H9 (cell line): ENCODE results near the gene LILRA6. TPM values are rescaled to one million over a fixed set of nuclear protein-coding genes. Genes with fewer than 3 reads are reported as not detected.

Experiments used
- DNase-seq: peaks from one replicate; pipeline ENCODE4 v3.0.0-alpha.2; 2017
- H2AFZ ChIP-seq: one replicate; pipeline ENCODE4 v1.6.1; 2013; ENCODE audit warnings: mild to moderate bottlenecking, low read length, control low read depth, moderate library complexity
- H2AK5ac ChIP-seq: 2 replicates; pipeline ENCODE4 v1.6.1; 2013; ENCODE audit warnings: low read length, control low read depth, mixed read lengths; ENCODE audit not compliant: insufficient read length
- H2BK120ac ChIP-seq: one replicate; pipeline ENCODE4 v1.6.1; 2013; ENCODE audit warnings: low read depth, mild to moderate bottlenecking, low read length, control low read depth, inconsistent platforms; ENCODE audit not compliant: poor library complexity, severe bottlenecking
- H2BK12ac ChIP-seq: 2 replicates; pipeline ENCODE4 v1.6.1; 2013; ENCODE audit warnings: low read length, control low read depth, mixed read lengths, low read depth; ENCODE audit not compliant: insufficient read length
- H2BK15ac ChIP-seq: 2 replicates; pipeline ENCODE4 v1.6.1; 2013; ENCODE audit warnings: low read depth, low read length, control low read depth
- H2BK20ac ChIP-seq: one replicate; pipeline ENCODE4 v1.6.1; 2013; ENCODE audit warnings: low read depth, mild to moderate bottlenecking, low read length, control low read depth, inconsistent platforms; ENCODE audit not compliant: poor library complexity, severe bottlenecking
- H2BK5ac ChIP-seq: 2 replicates; pipeline ENCODE4 v1.6.1; 2013; ENCODE audit warnings: low read length, control low read depth, mixed read lengths; ENCODE audit not compliant: insufficient read length
- H3K14ac ChIP-seq: 2 replicates; pipeline ENCODE4 v1.6.1; 2013; ENCODE audit warnings: low read length, control low read depth; ENCODE audit not compliant: insufficient read depth
- H3K18ac ChIP-seq: 2 replicates; pipeline ENCODE4 v1.6.1; 2013; ENCODE audit warnings: low read depth, mild to moderate bottlenecking, mixed read lengths, low read length, control low read depth; ENCODE audit not compliant: insufficient read length
- H3K23ac ChIP-seq: 2 replicates; pipeline ENCODE4 v1.6.1; 2013; ENCODE audit warnings: low read length, control low read depth, mixed read lengths, low read depth; ENCODE audit not compliant: insufficient read length
- H3K23me2 ChIP-seq: 2 replicates; pipeline ENCODE4 v1.6.1; 2013; ENCODE audit warnings: low read depth, mild to moderate bottlenecking, mixed read lengths, low read length, control low read depth; ENCODE audit not compliant: insufficient read length, poor library complexity, severe bottlenecking
- H3K27ac ChIP-seq: 2 replicates; pipeline ENCODE4 v1.5.1; 2013; ENCODE audit warnings: low read length, control low read depth, mixed read lengths, low read depth; ENCODE audit not compliant: insufficient read length
- H3K27me3 ChIP-seq: 2 replicates; pipeline ENCODE4 v1.6.1; 2013; ENCODE audit warnings: low read length, control low read depth, inconsistent platforms; ENCODE audit not compliant: insufficient read depth
- H3K4ac ChIP-seq: 2 replicates; pipeline ENCODE4 v1.6.1; 2013; ENCODE audit warnings: low read depth, mild to moderate bottlenecking, control low read depth, inconsistent platforms, low read length, moderate library complexity
- H3K4me1 ChIP-seq: 2 replicates; pipeline ENCODE4 v1.6.1; 2013; ENCODE audit warnings: low read length, control low read depth, inconsistent platforms; ENCODE audit not compliant: insufficient read depth
- H3K4me2 ChIP-seq: 2 replicates; pipeline ENCODE4 v1.6.1; 2013; ENCODE audit warnings: low read length, control low read depth, mixed read lengths; ENCODE audit not compliant: insufficient read length, insufficient read depth
- H3K56ac ChIP-seq: 2 replicates; pipeline ENCODE4 v1.6.1; 2013; ENCODE audit warnings: low read depth, mild to moderate bottlenecking, mixed read lengths, low read length, control low read depth; ENCODE audit not compliant: insufficient read length
- H3K79me1 ChIP-seq: 2 replicates; pipeline ENCODE4 v1.6.1; 2013; ENCODE audit warnings: low read depth, mild to moderate bottlenecking, moderate library complexity, low read length, control low read depth, inconsistent platforms; ENCODE audit not compliant: insufficient read depth, poor library complexity, severe bottlenecking
- H3K79me2 ChIP-seq: 2 replicates; pipeline ENCODE4 v1.6.1; 2013; ENCODE audit warnings: low read length, control low read depth, inconsistent platforms; ENCODE audit not compliant: insufficient read depth
- H3K9ac ChIP-seq: 2 replicates; pipeline ENCODE4 v1.6.1; 2013; ENCODE audit warnings: low read length, control low read depth, mixed read lengths; ENCODE audit not compliant: insufficient read length; ENCODE audit errors: extremely low read depth
- H3K9me3 ChIP-seq: one replicate; pipeline ENCODE4 v1.6.1; 2013; ENCODE audit warnings: low read depth, low read length, inconsistent platforms; ENCODE audit not compliant: control insufficient read depth
- H3T11ph ChIP-seq: one replicate; pipeline ENCODE4 v1.6.1; 2013; ENCODE audit warnings: mild to moderate bottlenecking, low read length, control low read depth, inconsistent platforms
- H4K20me1 ChIP-seq: one replicate; pipeline ENCODE4 v1.6.1; 2013; ENCODE audit not compliant: control insufficient read depth, insufficient read length, insufficient read depth
- H4K5ac ChIP-seq: 2 replicates; pipeline ENCODE4 v1.6.1; 2013; ENCODE audit warnings: low read depth, mild to moderate bottlenecking, mixed read lengths, low read length, control low read depth; ENCODE audit not compliant: insufficient read length
- H4K8ac ChIP-seq: replicated peaks from 2 replicates; pipeline ENCODE4 v1.6.1; 2013; ENCODE audit warnings: low read length, control low read depth, mixed read lengths, low read depth; ENCODE audit not compliant: insufficient read length
- H4K91ac ChIP-seq: 2 replicates; pipeline ENCODE4 v1.6.1; 2013; ENCODE audit warnings: low read depth, mild to moderate bottlenecking, moderate library complexity, mixed read lengths, low read length, control low read depth; ENCODE audit not compliant: insufficient read length
- H3K27ac Mint-ChIP-seq, 3 experiments: 2 replicates in 2 of 3; 3 replicates in 1 of 3; pipeline ENCODE4 v1.8.0; 2020 to 2021; ENCODE audit warnings: mixed read lengths in 3 of 3, mild to moderate bottlenecking in 1 of 3, moderate library complexity in 1 of 3
- H3K27me3 Mint-ChIP-seq: 2 replicates; pipeline ENCODE4 v1.8.0; 2021; ENCODE audit warnings: low read depth, mild to moderate bottlenecking, moderate library complexity, mixed read lengths
- H3K36me3 Mint-ChIP-seq, 3 experiments: 2 replicates in 2 of 3; 3 replicates in 1 of 3; pipeline ENCODE4 v1.8.0; 2020 to 2021; ENCODE audit warnings: low read depth in 3 of 3, mixed read lengths in 3 of 3; ENCODE audit not compliant: insufficient read depth in 1 of 3
- H3K4me1 Mint-ChIP-seq, 2 experiments: 2 replicates each; pipeline ENCODE4 v1.8.0; 2020; ENCODE audit warnings: mixed read lengths in 2 of 2
- H3K4me3 Mint-ChIP-seq, 2 experiments: 2 replicates in 1 of 2; 3 replicates in 1 of 2; pipeline ENCODE4 v1.8.0; 2020 to 2021; ENCODE audit warnings: mild to moderate bottlenecking in 2 of 2, mixed read lengths in 2 of 2, moderate library complexity in 1 of 2
- H3K9me3 Mint-ChIP-seq, 2 experiments: 2 replicates in 1 of 2; 3 replicates in 1 of 2; pipeline ENCODE4 v1.8.0; 2020; ENCODE audit warnings: mild to moderate bottlenecking in 2 of 2, mixed read lengths in 2 of 2, moderate library complexity in 1 of 2
- CTCF ChIP-seq: fragments of 200-600 bp; sonication (generic); conservative IDR thresholded peaks from 3 replicates; pipeline ENCODE4 v1.8.0; 2021; ENCODE audit warnings: antibody characterized with exemption, mild to moderate bottlenecking
- WGBS: extraction: QIAGEN DNeasy Blood & Tissue Kit; methylation state at CpG from one replicate; pipeline ENCODE4 v1.1.7; 2013; ENCODE audit warnings: missing lambda C conversion rate, low lambda C conversion rate, mixed read lengths; ENCODE audit not compliant: insufficient read length; ENCODE audit errors: extremely low coverage; 5-methylcytosine and 5-hydroxymethylcytosine counted together
- total RNA-seq: library from RNA; stranded (reverse); gene quantifications from 2 replicates; pipeline ENCODE4 v1.2.1, GENCODE V29; 2021

LILRA6 gene
- total RNA-seq, 1 experiment from 2014 or later: not detected

GRCh38 chr19:54189735-54190502 is 52.7 kb downstream of the LILRA6 start:
- Histone ChIP-seq H3T11ph (no peak overlapping the region), H3K9me3 (no peaks in the 10 kb centered on the region), H3K27ac (peak overlapping the region; percentile 80), H3K4ac (no peak overlapping the region; the same call in 1 of the 2 replicates), H3K79me2 (no peaks in the 10 kb centered on the region), H3K14ac (peak overlapping the region; percentile 94), H2BK20ac (no peak overlapping the region), H3K27me3 (no peaks in the 10 kb centered on the region), H3K23ac (no peak overlapping the region), H2BK12ac (peak overlapping the region; percentile 6), H4K5ac (peak overlapping the region; percentile 36), H2BK15ac (no peak overlapping the region), H3K23me2 (peaks cover 11% of the 10 kb centered on the region), H3K18ac (peak overlapping the region; percentile 94), H2AFZ (no peak overlapping the region), H3K56ac (no peak overlapping the region), H3K4me1 (peaks cover 3% of the 10 kb centered on the region; the same call in 1 of the 2 replicates), H2BK5ac (peak overlapping the region; percentile 42), H4K91ac (no peak overlapping the region), H4K8ac (no peak overlapping the region), H3K9ac (peak overlapping the region; percentile 82), H3K4me2 (peak overlapping the region; percentile 43), H2BK120ac (no peak overlapping the region), H4K20me1 (peaks cover 3% of the 10 kb centered on the region), H2AK5ac (no peak overlapping the region), H3K79me1 (no peaks in the 10 kb centered on the region)
- H3K4me1 Mint-ChIP-seq: peaks cover 13 to 29% of the 10 kb centered on the region in 2 experiments
- H3K9me3 Mint-ChIP-seq: no peaks in the 10 kb centered on the region
- DNase-seq: peak; percentile 100
- H3K36me3 Mint-ChIP-seq: peaks cover 28 to 54% (median 53%) of the 10 kb centered on the region in 3 experiments
- no CpG with 5 or more reads among the region's 65 CpGs for WGBS
- TF ChIP-seq CTCF: no peak
- peak overlapping the region; percentile 100 for H3K27ac Mint-ChIP-seq
- no peaks in the 10 kb centered on the region for H3K27me3 Mint-ChIP-seq
- H3K4me3 Mint-ChIP-seq: peak overlapping the region; percentile 87 to 93
